HTR-8/SVneo (cell line): ENCODE data around the gene ATP6V0A1.
"Not testable (repeated sequence)": the region's sequence is repeated elsewhere in the genome, so short reads cannot be mapped to it uniquely, and the experiment has no call there.

Experiments used
- DNase-seq: peaks from one replicate; pipeline ENCODE4 v3.0.0; 2011; ENCODE audit warnings: low spot score, mixed read lengths; ENCODE audit not compliant: insufficient read length
- FAIRE-seq: peaks from 2 replicates; lab custom pipeline; 2011; peaks lifted over from hg19 to GRCh38; lab: Jason Lieb, UNC

The ATP6V0A1 gene

DNA sequence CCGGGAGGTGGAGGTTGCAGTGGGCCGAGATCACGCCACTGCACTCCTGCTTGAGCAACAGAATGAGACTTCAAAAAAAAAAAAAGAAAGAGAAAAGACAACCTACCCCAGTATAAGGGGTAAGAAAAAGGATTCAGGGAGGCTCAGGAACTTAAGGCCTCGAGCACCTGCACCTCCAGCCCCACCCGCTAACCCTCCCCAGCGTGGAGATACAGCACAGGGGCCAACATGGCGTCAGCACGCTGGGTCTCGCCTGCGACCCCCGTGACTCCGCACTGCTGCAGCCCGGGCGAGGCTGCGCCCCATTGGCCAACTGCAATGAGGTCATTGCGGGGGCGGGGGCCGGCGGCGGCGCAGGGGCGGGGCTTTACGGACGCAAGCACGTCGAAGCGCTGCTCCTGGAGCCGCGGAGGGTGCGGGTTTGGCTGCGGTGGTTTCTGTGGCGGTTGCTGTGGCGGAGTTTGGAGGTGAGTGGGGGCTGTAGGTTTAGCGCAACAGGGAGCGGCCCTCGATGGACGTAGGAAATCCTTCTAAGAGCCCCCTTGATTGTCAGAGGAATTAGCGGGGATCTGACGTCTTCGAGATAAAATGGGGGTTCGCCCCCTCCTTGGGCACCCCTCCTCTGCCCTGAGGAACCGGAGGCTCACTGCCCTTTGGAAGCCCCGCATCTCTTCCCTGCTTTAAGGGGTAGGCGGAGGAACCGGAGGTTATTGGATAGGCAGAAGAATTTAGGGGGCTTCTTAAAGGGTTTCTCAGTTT, at the start of gene ATP6V0A1:
ATP6V0A1 (plus strand) TSS at position 382 of the 759 bp plus-strand sequence. CDS start 2,017 bp downstream, outside the sequence.
- FAIRE-seq (peak; percentile 95), DNase-seq (peak; percentile 97)

DNA sequence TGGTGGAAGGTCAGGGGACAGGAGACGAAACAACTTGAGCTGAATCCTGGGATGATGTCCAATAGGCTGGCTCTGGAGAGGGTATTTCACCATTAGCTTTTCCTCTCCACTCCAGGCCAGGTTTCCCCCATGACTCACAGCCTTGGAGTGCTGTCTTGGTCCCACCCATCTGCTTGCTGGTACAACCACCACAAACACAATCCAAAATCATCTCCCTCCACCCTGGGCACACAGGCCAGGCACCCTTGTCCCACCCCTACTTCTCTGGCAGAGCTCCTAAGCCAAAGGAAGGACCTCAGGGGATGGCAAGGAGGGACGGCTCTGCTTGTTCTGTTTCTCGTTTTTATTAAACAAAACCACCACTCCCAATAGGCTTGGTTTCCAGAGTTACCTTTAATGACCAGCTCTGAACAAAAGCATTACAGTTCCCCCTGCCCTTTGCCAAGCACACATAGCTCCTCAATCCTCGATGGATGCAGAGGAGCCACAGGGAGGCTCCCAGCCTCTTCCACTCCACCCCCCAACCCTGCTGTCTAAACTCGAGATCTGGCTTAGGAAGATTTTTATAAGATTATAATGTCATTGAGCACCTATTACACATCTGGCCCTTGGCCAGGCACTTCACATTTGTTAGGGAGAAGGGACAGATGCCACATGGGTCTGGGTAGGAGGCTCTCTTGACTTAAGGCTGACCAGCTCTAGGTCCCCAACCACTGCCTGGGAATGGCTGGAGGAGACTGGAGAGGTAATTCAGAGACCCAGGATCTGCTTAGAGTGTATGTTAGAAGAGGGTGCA, 49.0 kb upstream of the ATP6V0A1 start:
- DNase-seq (peak; percentile 91), FAIRE-seq (peak; percentile 97)

- DNase-seq (no peak), FAIRE-seq (no peak)
Measured at GRCh38 chr17:42410319-42410685, 48.4 kb upstream of the ATP6V0A1 start.

DNA sequence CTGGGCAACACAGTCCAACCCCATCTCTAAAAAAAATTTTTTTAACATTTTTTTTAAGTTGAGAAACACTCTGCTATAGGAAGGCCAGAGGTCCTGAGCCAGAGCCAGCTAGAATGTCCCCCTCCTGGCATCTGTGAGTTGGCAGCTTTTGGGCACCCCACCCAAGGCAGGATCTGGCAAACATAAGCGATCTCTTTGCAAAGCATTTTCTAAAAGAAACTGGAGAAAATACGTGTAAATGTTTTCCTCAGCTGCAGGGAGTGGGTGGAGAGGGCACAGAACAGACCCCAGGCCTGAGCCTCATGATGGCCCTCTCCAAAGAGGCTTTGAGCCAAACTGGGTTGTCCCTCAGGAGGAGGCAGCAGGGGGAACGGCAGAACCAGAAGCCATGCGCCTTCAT, 47.3 kb upstream of the ATP6V0A1 start:
- DNase-seq (no peak), FAIRE-seq (no peak)

- no peak for DNase-seq
- FAIRE-seq = no peak
Measured at GRCh38 chr17:42411905-42412679, 46.6 kb upstream of the ATP6V0A1 start.

DNA sequence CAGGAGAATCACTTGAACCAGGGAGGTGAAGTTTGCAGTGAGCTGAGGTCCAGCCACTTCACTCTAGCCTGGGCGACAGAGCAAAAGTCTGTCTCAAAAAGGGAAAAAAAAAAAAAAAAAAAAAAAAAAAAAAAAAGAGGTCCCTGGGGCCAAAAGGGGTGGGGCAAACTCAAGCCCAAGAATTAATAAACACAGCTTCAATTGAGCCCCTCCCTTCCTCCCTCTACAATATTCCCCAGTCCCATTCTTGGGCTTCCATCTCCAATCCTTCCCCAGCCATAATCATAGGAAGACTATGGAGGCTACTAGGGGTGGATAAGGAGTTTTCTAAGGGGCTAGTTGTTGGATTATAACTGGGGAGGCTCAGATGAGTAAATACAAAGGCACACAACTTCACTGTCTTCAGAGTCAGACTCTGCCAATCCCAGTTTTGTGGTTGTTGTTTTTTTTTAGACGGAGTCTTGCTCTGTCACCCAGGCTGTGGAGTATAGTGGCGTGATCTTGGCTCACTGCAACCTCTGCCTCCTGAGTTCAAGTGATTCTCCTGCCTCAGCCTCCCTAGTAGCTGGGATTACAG, 45.1 kb upstream of the ATP6V0A1 start:
- no peak for DNase-seq
- FAIRE-seq = no peak

DNA sequence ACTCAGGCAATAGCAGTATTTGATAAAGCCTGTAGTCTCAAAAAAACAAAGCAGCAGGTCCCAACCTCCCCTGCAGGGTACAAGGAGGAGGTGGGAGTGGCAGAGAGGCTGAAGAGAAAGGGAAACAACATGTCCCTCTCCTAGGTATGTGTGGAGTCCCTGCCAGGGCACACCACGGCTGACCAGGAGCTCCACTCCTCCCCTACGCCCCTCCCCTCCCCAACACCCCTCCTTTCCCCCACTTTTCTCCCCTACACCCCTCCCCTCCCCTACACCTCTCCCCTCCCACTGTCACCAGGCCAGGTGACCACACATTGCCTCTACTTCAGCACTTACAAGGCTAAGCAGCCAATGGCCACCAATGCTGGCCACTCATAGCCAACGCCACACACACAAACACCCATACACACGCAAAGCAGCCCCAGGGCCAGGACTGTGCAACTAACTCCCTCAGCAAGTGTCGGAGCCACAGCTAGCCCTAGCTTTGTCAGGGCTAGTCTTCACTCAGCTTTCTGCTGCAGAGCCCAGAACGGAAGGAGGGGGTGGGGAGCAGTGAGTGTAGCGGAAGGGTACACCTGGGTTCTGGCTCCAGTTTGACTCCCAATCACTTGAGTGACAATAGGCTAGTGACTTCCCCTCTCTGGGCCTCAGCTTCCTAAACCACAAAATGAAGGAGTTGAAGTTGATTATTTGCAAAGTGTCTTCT, 43.8 kb upstream of the ATP6V0A1 start:
- no peak for FAIRE-seq
- no peak for DNase-seq

GRCh38 chr17:42417981-42418380, 40.7 kb upstream of the ATP6V0A1 start:
- FAIRE-seq, DNase-seq: not testable (repeated sequence)

GRCh38 chr17:42421136-42421506, 37.6 kb upstream of the ATP6V0A1 start:
- no peak for DNase-seq
- no peak for FAIRE-seq

GRCh38 chr17:42421507-42422338, 37.0 kb upstream of the ATP6V0A1 start:
- DNase-seq (peak; percentile 77), FAIRE-seq (peak; percentile 42)

GRCh38 chr17:42422412-42422957, 36.2 kb upstream of the ATP6V0A1 start:
- peak; percentile 57 for FAIRE-seq
- DNase-seq = no peak

DNA sequence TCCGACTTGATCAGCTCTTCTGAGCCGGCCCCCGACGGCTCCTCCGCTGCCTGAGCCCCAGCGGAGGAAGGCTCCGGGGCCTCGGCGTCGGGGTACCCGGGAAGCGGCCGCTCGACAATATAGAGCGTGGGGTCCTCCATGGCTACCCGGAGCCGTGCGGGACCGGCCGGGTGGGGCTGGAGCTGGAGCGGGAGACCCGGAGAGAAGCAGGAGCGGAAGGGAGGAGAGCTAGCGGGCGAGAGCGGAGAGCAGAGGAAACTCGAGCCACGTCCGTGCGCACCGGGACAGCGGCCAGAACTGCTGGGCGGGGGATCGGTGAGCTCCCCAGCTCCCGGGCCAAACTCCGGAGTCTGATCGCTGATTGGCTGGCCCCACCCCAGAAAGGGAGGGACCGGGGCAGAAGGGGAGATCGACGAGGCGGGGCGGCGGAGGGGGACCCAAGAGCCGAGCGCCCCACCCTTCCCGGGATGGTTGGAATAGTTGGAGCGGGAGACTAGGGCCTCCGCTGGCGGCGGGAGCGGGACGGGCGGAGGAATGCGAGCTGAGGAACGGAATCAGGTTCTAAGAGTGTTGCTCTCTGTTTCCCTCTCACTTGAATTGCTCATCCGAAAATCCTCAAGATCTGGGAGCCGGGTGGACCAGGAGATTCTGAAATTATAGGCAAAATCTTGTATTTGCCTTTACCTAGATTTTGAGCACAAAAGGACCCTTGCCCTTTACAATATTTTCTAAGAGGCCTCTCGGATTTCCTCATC, 35.5 kb upstream of the ATP6V0A1 start, which contains the start of gene CAVIN1:
CAVIN1 (minus strand) TSS at position 299 of the 755 bp plus-strand sequence; CDS start at position 140, 159 bp downstream.
- FAIRE-seq (peak; percentile 83), DNase-seq (peak; percentile 99)

DNA sequence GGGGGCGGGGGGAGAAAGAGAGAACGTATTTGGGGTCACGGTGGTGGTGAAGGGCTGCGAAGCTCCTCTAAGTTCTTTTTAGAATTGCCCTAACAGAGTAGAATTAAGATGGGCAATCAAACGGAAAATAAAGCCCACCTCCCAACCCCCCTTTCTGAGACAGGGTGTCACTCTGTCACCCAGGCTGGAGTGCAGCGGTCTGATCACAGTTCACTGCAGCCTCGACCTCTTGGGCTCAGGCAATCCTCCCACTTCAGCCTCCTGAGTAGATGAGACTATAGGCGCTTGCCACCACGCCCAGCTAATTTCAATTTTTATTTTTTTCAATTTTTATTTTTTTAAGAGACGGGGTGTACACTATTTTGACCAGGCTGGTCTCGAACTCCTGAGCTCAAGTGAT, 34.9 kb upstream of the ATP6V0A1 start:
- FAIRE-seq (no peak), DNase-seq (no peak)

- DNase-seq = no peak
- FAIRE-seq = no peak
Measured at GRCh38 chr17:42424991-42425610, 33.6 kb upstream of the ATP6V0A1 start.

GRCh38 chr17:42428141-42428944, 30.3 kb upstream of the ATP6V0A1 start:
- DNase-seq (peak; percentile 90), FAIRE-seq (peak; percentile 87)

- FAIRE-seq (no peak), DNase-seq (no peak)
Measured at GRCh38 chr17:42429726-42430447, 28.8 kb upstream of the ATP6V0A1 start.
